Stomach (tissue), 9 donors: ENCODE results near the gene COBL. TPM values are rescaled to one million over a fixed set of nuclear protein-coding genes. Genes with fewer than 3 reads are reported as not detected.

Source experiments
- DNase-seq, 2 donors: peaks; one replicate each; pipeline versions ENCODE4 v3.0.0 to v3.0.0-alpha.2; 2013 to 2019
- H3K27ac ChIP-seq, 5 donors: fragments of 200-600 bp in 4 of 5; sonication (generic) in 4 of 5; one replicate each; pipeline ENCODE4 v1.5.1; 2013 to 2019; ENCODE audit warnings: mild to moderate bottlenecking in 1 of 5, moderate library complexity in 1 of 5
- H3K27me3 ChIP-seq, 3 donors: fragments of 200-600 bp; sonication (generic); one replicate each; pipeline ENCODE4 v1.5.1; 2017 to 2019; ENCODE audit warnings: mixed run types in 1 of 3
- H3K36me3 ChIP-seq, 4 donors: fragments of 200-600 bp; sonication (generic); 1 replicate in 3 of 4; 2 replicates in 1 of 4; pipeline ENCODE4 v1.5.1; 2016 to 2019
- H3K4me1 ChIP-seq, 4 donors: fragments of 200-600 bp; sonication (generic); one replicate each; pipeline ENCODE4 v1.5.1; 2016 to 2019
- H3K4me3 ChIP-seq, 4 donors: fragments of 200-600 bp; sonication (generic) in 3 of 4; one replicate each; pipeline ENCODE4 v1.5.1; 2016 to 2019; ENCODE audit warnings: mild to moderate bottlenecking in 1 of 4
- H3K9me3 ChIP-seq, 4 donors: fragments of 200-600 bp; sonication (generic); one replicate each; pipeline ENCODE4 v1.5.1; 2016 to 2019
- EP300 ChIP-seq: sonication (generic); formaldehyde crosslinking; IDR thresholded peaks from one replicate; pipeline ENCODE4 v1.6.1; 2017; ENCODE audit warnings: antibody characterized with exemption
- POLR2A ChIP-seq, 4 donors: fragments of 450-650 bp; IDR thresholded peaks; one replicate each; pipeline ENCODE4 v1.6.1; 2016; ENCODE audit warnings: antibody characterized with exemption in 4 of 4, control low read depth in 2 of 4, mild to moderate bottlenecking in 1 of 4, moderate library complexity in 1 of 4
- POLR2AphosphoS5 ChIP-seq, 3 donors: sonication (generic); formaldehyde crosslinking; IDR thresholded peaks; one replicate each; pipeline ENCODE4 v1.6.1; 2016; ENCODE audit warnings: antibody characterized with exemption in 3 of 3
- WGBS, 5 donors: extraction: QIAGEN DNeasy Blood & Tissue Kit in 3 of 5; methylation state at CpG; one replicate each; pipeline versions ENCODE4 v1.1.5 to v1.1.7; 2013 to 2018; 5-methylcytosine and 5-hydroxymethylcytosine counted together
- intact Hi-C: fragments of 100-400 bp; cut with DNase I; formaldehyde crosslinking; loops from one replicate; pipeline ENCODE4 v1.15.1; 2023; ENCODE audit warnings: low total_unique reads
- polyA plus RNA-seq, 3 donors: library from polyadenylated mRNA; stranded (reverse); fragments of 200-250 nt; gene quantifications; one replicate each; pipeline ENCODE4 v1.2.3, GENCODE V29; 2013
- total RNA-seq, 5 donors: library from RNA; depleted of rRNA; stranded (reverse); fragments of >200 nt; gene quantifications; one replicate each; pipeline versions ENCODE4 v1.1.0 to v1.2.3, GENCODE V29; 2014 to 2016
- TF ChIP-seq, protein P1 (sequence below), 7 experiments: fragments of 450-650 bp in 4 of 7; fragments of 200-600 bp in 3 of 7; sonication (generic) in 3 of 7; IDR thresholded peaks; one replicate each; pipeline ENCODE4 v1.5.1; 2016 to 2019; ENCODE audit warnings: antibody characterized with exemption in 7 of 7, control low read depth in 2 of 7, mild to moderate bottlenecking in 1 of 7
- donor health status: healthy with polysubstance abuse.
- donor health status: Bipolar disorder and iron deficiency.
- donor health status: healthy.

The COBL gene
- total and polyA plus RNA-seq, 8 donors, result 4.9 to 79.9 (median 16.0) TPM

- intact Hi-C loops, result no loop called here
- H3K9me3 ChIP-seq, result no peaks in the 10 kb centered on the region
- no peak overlapping the region for H3K4me3 ChIP-seq
- peaks cover 0 to 21% (median 14%) of the 10 kb centered on the region in 4 donors for H3K36me3 ChIP-seq
- H3K4me1 ChIP-seq, result peaks cover 0 to 6% (median 0%) of the 10 kb centered on the region in 4 donors
- DNase-seq, result peak in 1 of 2 donors; percentile 56
- no peaks in the 10 kb centered on the region for H3K27me3 ChIP-seq
- no peak overlapping the region for H3K27ac ChIP-seq
- WGBS, 5 donors, result 41 to 61% (median 56%) methylated on average over 3 to 6 of the region's 6 CpGs
- TF ChIP-seq, protein P1, sequence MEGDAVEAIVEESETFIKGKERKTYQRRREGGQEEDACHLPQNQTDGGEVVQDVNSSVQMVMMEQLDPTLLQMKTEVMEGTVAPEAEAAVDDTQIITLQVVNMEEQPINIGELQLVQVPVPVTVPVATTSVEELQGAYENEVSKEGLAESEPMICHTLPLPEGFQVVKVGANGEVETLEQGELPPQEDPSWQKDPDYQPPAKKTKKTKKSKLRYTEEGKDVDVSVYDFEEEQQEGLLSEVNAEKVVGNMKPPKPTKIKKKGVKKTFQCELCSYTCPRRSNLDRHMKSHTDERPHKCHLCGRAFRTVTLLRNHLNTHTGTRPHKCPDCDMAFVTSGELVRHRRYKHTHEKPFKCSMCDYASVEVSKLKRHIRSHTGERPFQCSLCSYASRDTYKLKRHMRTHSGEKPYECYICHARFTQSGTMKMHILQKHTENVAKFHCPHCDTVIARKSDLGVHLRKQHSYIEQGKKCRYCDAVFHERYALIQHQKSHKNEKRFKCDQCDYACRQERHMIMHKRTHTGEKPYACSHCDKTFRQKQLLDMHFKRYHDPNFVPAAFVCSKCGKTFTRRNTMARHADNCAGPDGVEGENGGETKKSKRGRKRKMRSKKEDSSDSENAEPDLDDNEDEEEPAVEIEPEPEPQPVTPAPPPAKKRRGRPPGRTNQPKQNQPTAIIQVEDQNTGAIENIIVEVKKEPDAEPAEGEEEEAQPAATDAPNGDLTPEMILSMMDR (IDR thresholded peaks at IDR 0.05), result peak in 1 of 7 experiments; percentile 10
- TF ChIP-seq POLR2A (IDR thresholded peaks at IDR 0.05), result no peak
Observed at GRCh38 chr7:51187941-51188340, 128.7 kb downstream of the COBL start.

DNA sequence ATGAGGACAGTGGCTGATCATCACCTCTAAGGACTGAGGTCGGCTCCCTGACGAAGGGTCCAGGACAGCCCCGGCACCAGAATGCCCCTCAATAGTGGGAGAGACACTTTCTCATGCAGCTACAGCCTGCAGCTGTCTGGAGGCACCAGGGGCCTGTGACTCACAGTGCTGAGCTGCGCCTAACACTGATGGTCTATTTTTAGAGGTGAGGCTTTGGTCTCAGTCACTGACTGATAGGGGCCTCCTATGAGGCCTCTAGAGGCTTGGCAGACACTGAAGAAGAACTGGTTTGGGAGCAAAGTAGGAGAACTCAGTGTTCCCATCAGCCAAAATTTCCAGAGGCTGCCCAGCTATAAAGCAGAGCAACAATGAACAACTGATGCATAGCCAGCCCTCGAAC lies 130.1 kb downstream of the COBL start:
- Histone ChIP-seq H3K27me3 (no peaks in the 10 kb centered on the region), H3K9me3 (no peaks in the 10 kb centered on the region), H3K27ac (no peak overlapping the region), H3K36me3 (peaks cover 0 to 21% (median 14%) of the 10 kb centered on the region in 4 donors), H3K4me1 (peaks cover 0 to 6% (median 0%) of the 10 kb centered on the region in 4 donors), H3K4me3 (no peak overlapping the region)
- 76 to 89% (median 80%) methylated on average over 5 of the region's 5 CpGs for WGBS, 5 donors
- TF ChIP-seq POLR2A (IDR thresholded peaks at IDR 0.05), result no peak
- TF ChIP-seq POLR2AphosphoS5 (IDR thresholded peaks at IDR 0.05), result no peak
- TF ChIP-seq, protein P1 (IDR thresholded peaks at IDR 0.05), result no peak
- no peak for TF ChIP-seq EP300
- no peak for DNase-seq
- intact Hi-C loops, result no loop called here

DNA sequence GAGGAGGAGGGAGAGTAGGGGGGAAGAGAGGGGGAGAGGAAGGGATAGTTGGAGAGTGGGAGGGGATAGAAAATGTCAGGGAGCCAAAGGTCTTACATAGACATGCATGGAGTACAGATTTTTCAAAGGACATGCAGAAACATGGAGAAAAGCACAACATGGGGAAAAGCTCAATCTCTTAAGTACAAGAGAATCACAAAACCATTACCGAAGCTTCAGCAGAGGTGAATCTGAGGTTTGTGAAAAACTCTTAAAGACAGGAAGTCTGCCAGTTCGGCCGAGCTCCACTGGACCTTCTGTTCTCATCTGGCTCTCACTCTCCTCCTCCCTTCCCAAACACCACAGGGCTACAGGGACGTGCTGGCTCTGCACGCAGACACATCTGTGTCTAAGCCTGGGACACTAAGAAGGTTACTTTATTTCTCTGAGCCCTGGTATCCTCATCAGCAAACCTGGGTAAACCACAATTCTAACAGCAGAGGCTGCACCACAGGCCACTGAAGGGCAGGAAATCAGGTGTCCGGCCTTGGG lies 133.9 kb downstream of the COBL start:
- intact Hi-C loops, result no loop called here
- Histone ChIP-seq H3K4me3 (no peak overlapping the region), H3K4me1 (peaks cover 0 to 6% (median 0%) of the 10 kb centered on the region in 4 donors), H3K36me3 (peaks cover 0 to 3% (median under 1%) of the 10 kb centered on the region in 4 donors), H3K27ac (no peak overlapping the region), H3K9me3 (no peaks in the 10 kb centered on the region), H3K27me3 (no peaks in the 10 kb centered on the region)
- TF ChIP-seq, protein P1 (IDR thresholded peaks at IDR 0.05), result no peak
- TF ChIP-seq EP300 (no peak), POLR2A (IDR thresholded peaks at IDR 0.05) (no peak), POLR2AphosphoS5 (IDR thresholded peaks at IDR 0.05) (no peak)
- 55 to 75% (median 67%) methylated on average over 6 of the region's 6 CpGs for WGBS, 5 donors
- no peak for DNase-seq

DNA sequence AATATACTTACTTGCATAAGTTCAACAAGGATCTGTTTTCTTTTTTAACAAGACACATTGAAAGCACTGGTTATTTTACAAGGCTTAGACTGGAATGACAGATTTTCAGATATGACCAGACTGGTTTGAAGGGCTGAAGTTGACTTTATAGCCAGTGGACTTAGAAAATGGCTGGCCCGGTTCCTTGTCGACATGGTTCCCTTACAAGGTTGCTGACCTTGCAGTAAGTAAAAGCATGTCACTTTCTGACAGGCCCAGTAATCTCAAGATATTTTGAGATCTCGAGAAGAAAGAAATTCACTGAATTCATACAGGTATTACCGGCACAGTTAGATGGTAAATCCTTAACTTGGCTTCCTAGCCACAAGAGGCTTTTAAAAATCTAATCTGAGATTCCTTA lies 136.5 kb downstream of the COBL start:
- no peak for DNase-seq
- H3K27me3 ChIP-seq, result no peaks in the 10 kb centered on the region
- H3K4me1 ChIP-seq, result no peaks in the 10 kb centered on the region
- no peak overlapping the region for H3K27ac ChIP-seq
- 48 to 83% (median 63%) methylated on average over 4 of the region's 4 CpGs for WGBS, 5 donors
- no peak for TF ChIP-seq POLR2A (IDR thresholded peaks at IDR 0.05)
- TF ChIP-seq EP300, result no peak
- peaks cover 0 to under 1% (median 0%) of the 10 kb centered on the region in 4 donors for H3K36me3 ChIP-seq
- H3K9me3 ChIP-seq, result no peaks in the 10 kb centered on the region
- H3K4me3 ChIP-seq, result no peak overlapping the region
- intact Hi-C loops, result no loop called here

DNA sequence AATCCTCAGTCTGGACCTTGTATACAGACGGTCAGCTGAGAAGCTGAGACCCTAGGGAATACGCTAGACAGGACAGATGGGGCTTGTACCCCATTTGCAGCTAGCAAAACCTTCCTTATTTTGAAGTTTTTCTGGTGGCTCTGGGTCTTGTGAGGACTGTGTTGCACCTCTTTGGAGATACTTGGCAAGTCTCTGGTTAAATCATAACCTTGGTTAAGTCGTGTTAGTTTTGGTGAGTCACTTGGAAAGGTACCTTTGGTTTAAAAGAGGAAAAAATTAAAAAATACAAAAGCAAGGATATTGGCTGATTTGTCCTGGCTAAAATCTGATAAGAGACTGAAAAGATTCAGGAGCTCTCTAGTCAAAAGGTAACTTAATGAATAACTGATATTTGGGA lies 140.6 kb downstream of the COBL start:
- WGBS, 5 donors, result 48 to 73% (median 65%) methylated on average over 3 of the region's 3 CpGs
- TF ChIP-seq POLR2AphosphoS5 (IDR thresholded peaks at IDR 0.05), result no peak
- Histone ChIP-seq H3K9me3 (no peaks in the 10 kb centered on the region), H3K4me3 (no peak overlapping the region), H3K4me1 (no peaks in the 10 kb centered on the region), H3K27me3 (no peaks in the 10 kb centered on the region), H3K36me3 (no peaks in the 10 kb centered on the region), H3K27ac (no peak overlapping the region)
- DNase-seq, result no peak
- intact Hi-C loops, result no loop called here
